Erythroblast (primary cell): Measurements from ENCODE around the gene PEX12.

Experiments
- DNase-seq, 2 experiments: peaks; one replicate each; lab custom pipeline; 2025; lab: John Stamatoyannopoulos, UW
- GATA1 ChIP-seq: IDR thresholded peaks from 2 replicates; pipeline ENCODE4 v1.6.1; 2011; ENCODE audit warnings: low read depth, mild to moderate bottlenecking, control low read depth, low read length, moderate library complexity
- POLR2A ChIP-seq: IDR thresholded peaks from 2 replicates; pipeline ENCODE4 v1.6.1; 2011; ENCODE audit warnings: mild to moderate bottlenecking, low read length

The PEX12 gene

GRCh38 chr17:35560703-35561102 lies 17.7 kb downstream of the PEX12 start, which contains the start of gene SLFN14:
Gene SLFN14, minus strand, starts transcription at chr17:35560819. Its CDS starts 2,757 bp downstream, at chr17:35558062.
- peak; percentile 96 to 99 for DNase-seq
- TF ChIP-seq POLR2A (peak; percentile 82), GATA1 (peak; percentile 96)

- TF ChIP-seq GATA1 (no peak), POLR2A (no peak)
- peak; percentile 70 to 73 for DNase-seq
Observed at GRCh38 chr17:35559495-35560210, 18.7 kb downstream of the PEX12 start.

- DNase-seq: no peak
- TF ChIP-seq GATA1: no peak
Observed at GRCh38 chr17:35557353-35557752, 21.0 kb downstream of the PEX12 start.

- peak; percentile 50 to 64 for DNase-seq
- TF ChIP-seq POLR2A (no peak), GATA1 (no peak)
Observed at GRCh38 chr17:35555691-35556090, 22.7 kb downstream of the PEX12 start.

GRCh38 chr17:35554668-35555067 lies 23.7 kb downstream of the PEX12 start:
- TF ChIP-seq POLR2A: no peak
- TF ChIP-seq GATA1: no peak
- no peak for DNase-seq

GRCh38 chr17:35553310-35553709 lies 25.1 kb downstream of the PEX12 start:
- TF ChIP-seq POLR2A (no peak), GATA1 (no peak)
- DNase-seq: no peak

- TF ChIP-seq POLR2A: no peak
- DNase-seq: no peak
Observed at GRCh38 chr17:35548978-35549377, 29.4 kb downstream of the PEX12 start.

GRCh38 chr17:35548208-35548810 lies 30.1 kb downstream of the PEX12 start:
- DNase-seq: no peak
- TF ChIP-seq POLR2A (no peak), GATA1 (no peak)

- DNase-seq: no peak
- no peak for TF ChIP-seq GATA1
Observed at GRCh38 chr17:35546487-35546886, 31.9 kb downstream of the PEX12 start.

GRCh38 chr17:35545150-35545549 lies 33.2 kb downstream of the PEX12 start:
- TF ChIP-seq POLR2A (no peak), GATA1 (no peak)
- DNase-seq: no peak

GRCh38 chr17:35543856-35544255 lies 34.5 kb downstream of the PEX12 start:
- no peak for DNase-seq

GRCh38 chr17:35542990-35543389 lies 35.4 kb downstream of the PEX12 start:
- no peak for DNase-seq
- TF ChIP-seq POLR2A (no peak), GATA1 (no peak)

More at GRCh38 chr17:35543856-35544255, 34.5 kb downstream of the PEX12 start:
- no peak for TF ChIP-seq POLR2A
- TF ChIP-seq GATA1: no peak

GRCh38 chr17:35541434-35541833 lies 36.9 kb downstream of the PEX12 start:
- DNase-seq: peak in 1 of 2 experiments; percentile 41
- TF ChIP-seq POLR2A (no peak), GATA1 (no peak)

- DNase-seq: peak; percentile 71 to 81
- TF ChIP-seq GATA1 (no peak), POLR2A (peak; percentile 33)
Observed at GRCh38 chr17:35540589-35541404, 37.6 kb downstream of the PEX12 start.
